Endothelial cell of umbilical vein (primary cell): ENCODE results near the gene TIRAP.

Experiments used
- POLR2A ChIP-seq: IDR thresholded peaks from 2 replicates; pipeline ENCODE4 v1.6.1; 2012; ENCODE audit warnings: low read depth, mild to moderate bottlenecking, control low read depth, low read length
- POLR2AphosphoS5 ChIP-seq: IDR thresholded peaks from 2 replicates; pipeline ENCODE4 v1.6.1; 2012; ENCODE audit warnings: low read depth, mild to moderate bottlenecking, control low read depth, low read length, moderate library complexity; ENCODE audit not compliant: insufficient read depth
- TF ChIP-seq, protein P1 (sequence below): IDR thresholded peaks from 2 replicates; pipeline ENCODE4 v1.6.1; 2011; ENCODE audit not compliant: insufficient read depth, insufficient read length

DNA sequence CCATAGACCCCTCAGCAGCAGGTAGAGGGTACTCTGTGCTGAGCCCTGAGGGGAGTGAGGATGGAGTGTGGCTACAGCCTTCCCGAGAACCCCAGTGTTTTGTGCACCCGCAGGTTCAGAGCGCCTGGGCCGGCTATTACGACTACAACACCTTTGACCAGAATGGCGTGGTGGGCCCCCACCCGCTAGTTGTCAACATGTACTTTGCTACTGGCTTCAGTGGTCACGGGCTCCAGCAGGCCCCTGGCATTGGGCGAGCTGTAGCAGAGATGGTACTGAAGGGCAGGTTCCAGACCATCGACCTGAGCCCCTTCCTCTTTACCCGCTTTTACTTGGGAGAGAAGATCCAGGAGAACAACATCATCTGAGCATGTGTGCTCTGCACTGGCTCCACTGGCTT, 5.6 kb upstream of the TIRAP start:
- TF ChIP-seq, protein P1, sequence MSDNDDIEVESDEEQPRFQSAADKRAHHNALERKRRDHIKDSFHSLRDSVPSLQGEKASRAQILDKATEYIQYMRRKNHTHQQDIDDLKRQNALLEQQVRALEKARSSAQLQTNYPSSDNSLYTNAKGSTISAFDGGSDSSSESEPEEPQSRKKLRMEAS, result no peak
- TF ChIP-seq POLR2AphosphoS5 (no peak), POLR2A (no peak)
